Measurements from ENCODE around the gene EPX.

DNA sequence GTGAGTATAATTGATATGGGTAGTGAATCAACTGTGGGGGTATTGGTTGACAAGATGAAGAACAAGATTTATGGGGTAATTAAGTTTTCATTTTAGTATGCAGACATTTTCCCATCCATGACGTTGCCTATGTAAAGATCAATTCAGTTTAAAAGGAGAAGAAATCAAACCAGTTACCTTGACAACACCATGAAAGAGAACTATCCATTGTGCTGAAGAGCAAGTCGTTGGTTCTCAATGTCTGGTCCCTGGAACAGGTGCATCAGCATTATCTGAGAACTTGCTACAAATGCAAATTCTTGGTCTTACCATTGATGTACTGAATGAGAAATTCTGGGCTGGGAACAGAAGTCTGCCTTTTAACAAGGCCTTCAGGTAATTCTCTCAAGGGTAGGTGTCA lies 26.5 kb upstream of the EPX start:
- TF ChIP-seq, protein P1, sequence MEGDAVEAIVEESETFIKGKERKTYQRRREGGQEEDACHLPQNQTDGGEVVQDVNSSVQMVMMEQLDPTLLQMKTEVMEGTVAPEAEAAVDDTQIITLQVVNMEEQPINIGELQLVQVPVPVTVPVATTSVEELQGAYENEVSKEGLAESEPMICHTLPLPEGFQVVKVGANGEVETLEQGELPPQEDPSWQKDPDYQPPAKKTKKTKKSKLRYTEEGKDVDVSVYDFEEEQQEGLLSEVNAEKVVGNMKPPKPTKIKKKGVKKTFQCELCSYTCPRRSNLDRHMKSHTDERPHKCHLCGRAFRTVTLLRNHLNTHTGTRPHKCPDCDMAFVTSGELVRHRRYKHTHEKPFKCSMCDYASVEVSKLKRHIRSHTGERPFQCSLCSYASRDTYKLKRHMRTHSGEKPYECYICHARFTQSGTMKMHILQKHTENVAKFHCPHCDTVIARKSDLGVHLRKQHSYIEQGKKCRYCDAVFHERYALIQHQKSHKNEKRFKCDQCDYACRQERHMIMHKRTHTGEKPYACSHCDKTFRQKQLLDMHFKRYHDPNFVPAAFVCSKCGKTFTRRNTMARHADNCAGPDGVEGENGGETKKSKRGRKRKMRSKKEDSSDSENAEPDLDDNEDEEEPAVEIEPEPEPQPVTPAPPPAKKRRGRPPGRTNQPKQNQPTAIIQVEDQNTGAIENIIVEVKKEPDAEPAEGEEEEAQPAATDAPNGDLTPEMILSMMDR (IDR thresholded peaks at IDR 0.05) = no peak
- TF ChIP-seq GATA3 (IDR thresholded peaks at IDR 0.05; ENCODE audit: borderline replicate concordance) = no peak
- no peak for TF ChIP-seq JUNB (IDR thresholded peaks at IDR 0.05)
- TF ChIP-seq REST (IDR thresholded peaks at IDR 0.05) = peak; percentile 66
